Tibial artery (tissue), 4 donors: ENCODE measurements around the gene ESAM.

ENCODE experiments used
- DNase-seq, 2 donors: peaks; one replicate each; pipeline ENCODE4 v3.0.0-alpha.2; 2019
- H3K27ac ChIP-seq, 2 donors: fragments of 200-600 bp; sonication (generic) in 1 of 2; 1 replicate in 1 of 2; 2 replicates in 1 of 2; pipeline ENCODE4 v1.5.1; 2018 to 2019; ENCODE audit warnings: mild to moderate bottlenecking in 1 of 2
- H3K27me3 ChIP-seq, 2 donors: fragments of 200-600 bp; sonication (generic) in 1 of 2; one replicate each; pipeline versions ENCODE4 v1.5.1 to v1.6.0; 2016 to 2019
- H3K36me3 ChIP-seq, 3 donors: fragments of 200-600 bp; sonication (generic) in 2 of 3; one replicate each; pipeline ENCODE4 v1.5.1; 2016 to 2019; ENCODE audit warnings: mild to moderate bottlenecking in 2 of 3
- H3K4me1 ChIP-seq, 4 donors: fragments of 200-600 bp; sonication (generic) in 2 of 4; 1 replicate in 3 of 4; 2 replicates in 1 of 4; pipeline ENCODE4 v1.5.1; 2016 to 2019
- H3K4me3 ChIP-seq, 2 donors: fragments of 200-600 bp; sonication (generic) in 1 of 2; 1 replicate in 1 of 2; 2 replicates in 1 of 2; pipeline ENCODE4 v1.5.1; 2018 to 2019; ENCODE audit warnings: mild to moderate bottlenecking in 2 of 2
- H3K9me3 ChIP-seq, 3 donors: fragments of 200-600 bp; sonication (generic) in 1 of 3; one replicate each; pipeline ENCODE4 v1.5.1; 2016 to 2019
- intact Hi-C: fragments of 100-400 bp; cut with DNase I; formaldehyde crosslinking; loops from one replicate; pipeline ENCODE4 v1.15.0; 2023; ENCODE audit warnings: low total_unique reads
- TF ChIP-seq, protein P1 (sequence below), 2 experiments: fragments of 200-600 bp in 1 of 2; fragments of 450-650 bp in 1 of 2; IDR thresholded peaks; one replicate each; pipeline ENCODE4 v1.5.1; 2017 to 2019; ENCODE audit warnings: antibody characterized with exemption in 2 of 2, mild to moderate bottlenecking in 1 of 2, moderate library complexity in 1 of 2

The ESAM gene

DNA sequence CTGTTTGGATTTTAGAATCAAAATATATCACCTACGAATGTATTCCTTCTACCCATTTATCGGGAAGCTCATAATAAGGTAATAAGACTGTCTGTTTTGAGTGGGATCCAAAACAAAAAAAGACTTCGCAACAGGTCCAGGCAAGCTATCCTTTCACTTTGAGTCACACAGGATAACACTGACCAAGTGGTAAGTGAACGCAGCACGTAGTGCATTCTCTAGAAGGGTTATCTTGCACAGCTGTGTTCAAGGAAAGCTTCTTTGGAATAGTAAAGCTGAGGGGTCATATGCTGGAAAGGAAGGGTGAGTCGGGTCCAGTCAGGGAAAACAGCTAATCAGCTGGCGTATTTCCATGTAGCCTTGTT is 44.7 kb downstream of the ESAM start:
- intact Hi-C loops, result no loop called here
- no peak for DNase-seq
- Histone ChIP-seq H3K27me3 (no peaks in the 10 kb centered on the region), H3K36me3 (no peaks in the 10 kb centered on the region), H3K4me1 (peaks cover 0 to 23% (median 11%) of the 10 kb centered on the region in 4 donors), H3K27ac (peak overlapping the region; percentile 74 to 81), H3K4me3 (peak overlapping the region; percentile 47 to 62), H3K9me3 (no peaks in the 10 kb centered on the region)
- TF ChIP-seq, protein P1, sequence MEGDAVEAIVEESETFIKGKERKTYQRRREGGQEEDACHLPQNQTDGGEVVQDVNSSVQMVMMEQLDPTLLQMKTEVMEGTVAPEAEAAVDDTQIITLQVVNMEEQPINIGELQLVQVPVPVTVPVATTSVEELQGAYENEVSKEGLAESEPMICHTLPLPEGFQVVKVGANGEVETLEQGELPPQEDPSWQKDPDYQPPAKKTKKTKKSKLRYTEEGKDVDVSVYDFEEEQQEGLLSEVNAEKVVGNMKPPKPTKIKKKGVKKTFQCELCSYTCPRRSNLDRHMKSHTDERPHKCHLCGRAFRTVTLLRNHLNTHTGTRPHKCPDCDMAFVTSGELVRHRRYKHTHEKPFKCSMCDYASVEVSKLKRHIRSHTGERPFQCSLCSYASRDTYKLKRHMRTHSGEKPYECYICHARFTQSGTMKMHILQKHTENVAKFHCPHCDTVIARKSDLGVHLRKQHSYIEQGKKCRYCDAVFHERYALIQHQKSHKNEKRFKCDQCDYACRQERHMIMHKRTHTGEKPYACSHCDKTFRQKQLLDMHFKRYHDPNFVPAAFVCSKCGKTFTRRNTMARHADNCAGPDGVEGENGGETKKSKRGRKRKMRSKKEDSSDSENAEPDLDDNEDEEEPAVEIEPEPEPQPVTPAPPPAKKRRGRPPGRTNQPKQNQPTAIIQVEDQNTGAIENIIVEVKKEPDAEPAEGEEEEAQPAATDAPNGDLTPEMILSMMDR (IDR thresholded peaks at IDR 0.05), result no peak

DNA sequence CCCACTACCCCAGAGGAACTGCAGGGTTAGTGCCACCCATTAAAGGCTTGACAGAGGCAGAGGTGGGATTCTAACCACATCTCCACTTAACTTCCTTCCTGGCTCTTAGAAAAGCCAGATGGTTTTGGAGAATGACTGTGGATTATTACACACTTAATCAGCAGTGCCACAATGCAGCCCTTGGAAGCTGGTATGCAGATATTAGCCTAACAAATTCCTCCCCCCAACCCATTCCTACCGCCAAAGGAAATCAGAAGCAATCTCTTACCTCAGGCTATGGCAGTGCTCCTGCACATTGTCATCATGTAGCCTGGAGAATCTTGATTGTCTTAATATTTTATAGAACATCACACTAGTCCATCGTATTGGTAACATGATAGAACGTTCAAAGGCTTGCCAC is 45.5 kb downstream of the ESAM start:
- no peaks in the 10 kb centered on the region for H3K27me3 ChIP-seq
- TF ChIP-seq, protein P1 (IDR thresholded peaks at IDR 0.05), result no peak
- intact Hi-C loops, result no loop called here
- no peak overlapping the region for H3K4me3 ChIP-seq
- peak overlapping the region; percentile 74 to 81 for H3K27ac ChIP-seq
- DNase-seq, result no peak
- H3K4me1 ChIP-seq, result peaks cover 0 to 17% (median 11%) of the 10 kb centered on the region in 4 donors
- H3K36me3 ChIP-seq, result no peaks in the 10 kb centered on the region
- no peaks in the 10 kb centered on the region for H3K9me3 ChIP-seq

DNA sequence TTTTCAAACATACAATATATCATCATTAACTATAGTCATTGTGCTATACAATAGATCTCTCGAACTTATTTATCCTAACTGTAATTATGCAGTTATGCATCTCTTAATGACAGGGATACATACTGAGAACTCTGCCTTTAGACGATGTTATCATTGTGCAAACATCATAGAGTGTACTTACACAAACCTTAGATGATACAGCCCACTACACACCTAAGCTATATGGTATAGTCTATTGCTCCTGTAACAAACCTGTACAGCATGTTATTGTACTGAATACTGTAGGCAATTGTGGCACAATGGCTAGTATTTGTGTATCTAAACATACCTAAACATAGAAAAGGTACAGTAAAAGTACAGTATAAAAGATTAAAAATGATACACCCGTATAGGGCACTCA is 49.7 kb downstream of the ESAM start:
- no peak overlapping the region for H3K4me3 ChIP-seq
- H3K36me3 ChIP-seq, result peaks cover 0 to 7% (median 0%) of the 10 kb centered on the region in 3 donors
- no peak for DNase-seq
- no peaks in the 10 kb centered on the region for H3K27me3 ChIP-seq
- peaks cover 0 to 4% (median 0%) of the 10 kb centered on the region in 3 donors for H3K9me3 ChIP-seq
- intact Hi-C loops, result no loop called here
- TF ChIP-seq, protein P1 (IDR thresholded peaks at IDR 0.05), result no peak
- H3K4me1 ChIP-seq, result peaks cover 0 to 5% (median 0%) of the 10 kb centered on the region in 4 donors
- H3K27ac ChIP-seq, result no peak overlapping the region

DNA sequence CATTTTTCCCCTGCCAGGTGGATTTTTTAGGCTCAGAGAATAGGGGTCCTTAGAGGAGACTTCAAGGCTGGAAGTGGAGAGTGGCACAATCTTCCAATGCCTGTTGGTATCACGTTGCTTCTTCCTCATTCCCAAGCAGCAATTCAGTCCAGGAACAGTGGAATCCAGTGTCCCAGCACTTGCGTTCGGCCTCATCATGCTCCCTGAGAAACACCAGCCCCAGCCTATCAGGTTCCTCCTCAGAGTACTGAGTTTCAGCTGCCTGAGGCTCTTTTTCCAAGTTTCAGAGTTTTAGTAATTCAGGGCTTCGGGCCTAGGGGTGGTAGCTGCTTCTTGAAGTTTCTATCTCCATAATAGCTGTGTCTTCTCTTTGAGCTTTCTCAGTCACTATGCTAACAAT is 54.3 kb downstream of the ESAM start:
- H3K27ac ChIP-seq, result no peak overlapping the region
- no peak overlapping the region for H3K4me3 ChIP-seq
- TF ChIP-seq, protein P1 (IDR thresholded peaks at IDR 0.05), result no peak
- H3K4me1 ChIP-seq, result no peaks in the 10 kb centered on the region
- intact Hi-C loops, result no loop called here
- no peak for DNase-seq
- peaks cover 0 to 8% (median 0%) of the 10 kb centered on the region in 3 donors for H3K36me3 ChIP-seq
- H3K27me3 ChIP-seq, result no peaks in the 10 kb centered on the region
- peaks cover 0 to 4% (median 0%) of the 10 kb centered on the region in 3 donors for H3K9me3 ChIP-seq
